Panc1 (cell line): Measurements from ENCODE around the gene GNAS-AS1.

Experiments used
- POLR2AphosphoS5 ChIP-seq: IDR thresholded peaks from 2 replicates; pipeline ENCODE4 v1.6.1; 2012; ENCODE audit warnings: mild to moderate bottlenecking, low read depth, low read length, moderate library complexity
- SIN3A ChIP-seq: IDR thresholded peaks from 2 replicates; pipeline ENCODE4 v1.6.1; 2012; ENCODE audit warnings: low read depth, mild to moderate bottlenecking, low read length, moderate library complexity, borderline replicate concordance; ENCODE audit not compliant: insufficient read depth
- TF ChIP-seq, protein P1 (sequence below): fragments of 450-650 bp; IDR thresholded peaks from 2 replicates; pipeline ENCODE4 v1.5.1; 2017; ENCODE audit warnings: mild to moderate bottlenecking

DNA sequence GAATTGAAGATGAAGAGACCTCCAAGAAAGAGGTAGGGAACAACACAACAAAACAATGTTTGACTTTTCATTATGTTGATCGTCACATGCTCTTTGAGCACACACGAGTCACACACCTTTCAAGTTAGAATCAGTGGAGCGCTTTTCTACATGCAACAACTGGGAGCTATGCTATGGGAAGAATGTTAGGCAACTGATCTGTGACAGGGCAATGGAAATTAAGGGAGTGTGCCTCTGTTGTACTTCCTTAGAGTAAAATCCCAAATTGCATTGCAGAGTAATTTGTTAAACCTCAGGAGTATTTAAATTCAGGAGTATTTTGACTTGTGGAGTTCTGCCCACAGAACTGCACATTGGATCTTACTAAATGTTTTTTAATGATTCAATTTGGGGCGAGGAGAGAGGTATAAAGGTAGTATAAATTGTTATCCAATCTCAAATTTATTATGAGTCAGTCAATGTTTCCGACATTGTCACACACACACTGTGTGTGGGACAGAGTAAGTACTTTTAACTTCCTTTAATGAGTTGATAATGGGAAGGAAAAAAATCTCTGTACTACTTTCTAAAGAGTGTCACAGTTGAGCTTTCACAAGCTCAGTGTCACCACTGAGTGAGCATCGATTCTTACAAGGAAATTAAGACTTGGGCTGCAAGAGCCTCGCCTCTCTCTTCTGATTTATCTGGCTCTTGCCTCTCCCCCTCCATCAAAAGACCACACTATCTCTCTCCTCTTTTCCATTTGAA, 12.5 kb upstream of the GNAS-AS1 start:
- TF ChIP-seq, protein P1, sequence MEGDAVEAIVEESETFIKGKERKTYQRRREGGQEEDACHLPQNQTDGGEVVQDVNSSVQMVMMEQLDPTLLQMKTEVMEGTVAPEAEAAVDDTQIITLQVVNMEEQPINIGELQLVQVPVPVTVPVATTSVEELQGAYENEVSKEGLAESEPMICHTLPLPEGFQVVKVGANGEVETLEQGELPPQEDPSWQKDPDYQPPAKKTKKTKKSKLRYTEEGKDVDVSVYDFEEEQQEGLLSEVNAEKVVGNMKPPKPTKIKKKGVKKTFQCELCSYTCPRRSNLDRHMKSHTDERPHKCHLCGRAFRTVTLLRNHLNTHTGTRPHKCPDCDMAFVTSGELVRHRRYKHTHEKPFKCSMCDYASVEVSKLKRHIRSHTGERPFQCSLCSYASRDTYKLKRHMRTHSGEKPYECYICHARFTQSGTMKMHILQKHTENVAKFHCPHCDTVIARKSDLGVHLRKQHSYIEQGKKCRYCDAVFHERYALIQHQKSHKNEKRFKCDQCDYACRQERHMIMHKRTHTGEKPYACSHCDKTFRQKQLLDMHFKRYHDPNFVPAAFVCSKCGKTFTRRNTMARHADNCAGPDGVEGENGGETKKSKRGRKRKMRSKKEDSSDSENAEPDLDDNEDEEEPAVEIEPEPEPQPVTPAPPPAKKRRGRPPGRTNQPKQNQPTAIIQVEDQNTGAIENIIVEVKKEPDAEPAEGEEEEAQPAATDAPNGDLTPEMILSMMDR, result no peak
- no peak for TF ChIP-seq SIN3A
- no peak for TF ChIP-seq POLR2AphosphoS5
